Panc1 (cell line): Measurements from ENCODE around the gene PSMD1. TPM values are rescaled to one million over a fixed set of nuclear protein-coding genes. Genes with fewer than 3 reads are reported as not detected.
A peak's percentile ranks its signal among the peaks of the same experiment; 100 is the strongest.

Source experiments
- ATAC-seq: fragments of 200-7000 bp; cut with Tn5 transposase; 2 replicates; pipeline ENCODE4 v1.9.1; 2020; ENCODE audit warnings: mild to moderate bottlenecking, moderate library complexity
- BruUV-seq: library from RNA; stranded (reverse); fragments of 400-500 nt; replicated peaks from 2 replicates; lab custom pipeline; 2021; lab: Mats Ljungman, UMichigan
- CTCF ChIA-PET: fragments of 300-600 bp; sonication (Branson Sonifier 250); formaldehyde crosslinking; loops from one replicate; lab custom pipeline; 2022; ENCODE audit warnings: antibody characterized with exemption; lab: Charles Lee
- POLR2A ChIA-PET: fragments of 300-600 bp; sonication (Branson Sonifier 250); formaldehyde crosslinking; loops from one replicate; lab custom pipeline; 2022; ENCODE audit warnings: antibody characterized with exemption; lab: Charles Lee
- DNase-seq: peaks from one replicate; pipeline ENCODE4 v3.0.0-alpha.2; 2010; ENCODE audit warnings: low read depth, low spot score
- H3K27ac ChIP-seq: 2 replicates; pipeline ENCODE4 v1.5.1; 2011; ENCODE audit warnings: mild to moderate bottlenecking, low read length, inconsistent platforms
- H3K27me3 ChIP-seq: fragments of 200-500 bp; sonication (Bioruptor generic); 2 replicates; pipeline ENCODE4 v1.6.0; 2014; ENCODE audit warnings: low read length, inconsistent platforms; ENCODE audit not compliant: control insufficient read depth, insufficient read depth
- H3K36me3 ChIP-seq: fragments of 200-500 bp; sonication (Bioruptor generic); 2 replicates; pipeline ENCODE4 v1.5.1; 2014; ENCODE audit warnings: inconsistent platforms, mild to moderate bottlenecking, low read length, moderate library complexity; ENCODE audit not compliant: control insufficient read depth, insufficient read depth
- H3K4me1 ChIP-seq: 2 replicates; pipeline ENCODE4 v1.5.1; 2011; ENCODE audit warnings: inconsistent platforms, mild to moderate bottlenecking, low read length, moderate library complexity; ENCODE audit not compliant: control insufficient read depth, insufficient read depth
- H3K4me3 ChIP-seq, 2 experiments: 2 replicates each; pipeline ENCODE4 v1.5.1; 2011 to 2012; ENCODE audit warnings: low read depth in 2 of 2, low read length in 2 of 2, mild to moderate bottlenecking in 2 of 2, inconsistent platforms in 1 of 2, moderate library complexity in 1 of 2
- H3K9me3 ChIP-seq: fragments of 200-500 bp; sonication (Bioruptor generic); 2 replicates; pipeline ENCODE4 v1.5.1; 2014; ENCODE audit warnings: low read depth, mild to moderate bottlenecking, inconsistent platforms, low read length, moderate library complexity; ENCODE audit not compliant: control insufficient read depth, insufficient read depth
- CTCF ChIP-seq: fragments of 450-650 bp; IDR thresholded peaks from 2 replicates; pipeline ENCODE4 v1.5.1; 2017; ENCODE audit warnings: mild to moderate bottlenecking
- POLR2AphosphoS5 ChIP-seq: IDR thresholded peaks from 2 replicates; pipeline ENCODE4 v1.6.1; 2012; ENCODE audit warnings: mild to moderate bottlenecking, low read depth, low read length, moderate library complexity
- SIN3A ChIP-seq: IDR thresholded peaks from 2 replicates; pipeline ENCODE4 v1.6.1; 2012; ENCODE audit warnings: low read depth, mild to moderate bottlenecking, low read length, moderate library complexity, borderline replicate concordance; ENCODE audit not compliant: insufficient read depth
- TCF7L2 ChIP-seq: IDR thresholded peaks from 2 replicates; pipeline ENCODE4 v1.6.1; 2011; ENCODE audit warnings: mild to moderate bottlenecking, low read depth, low read length, inconsistent platforms
- in situ Hi-C: cut with HindIII; loops from 2 replicates; pipeline ENCODE4 v1.10.0; 2016; ENCODE audit warnings: low sequenced_read_pairs, low pct_unique_long_range_greater_than_20kb
- intact Hi-C: fragments of 100-400 bp; cut with micrococcal nuclease; formaldehyde crosslinking; loops from one replicate; pipeline ENCODE4 v1.10.0; 2022; ENCODE audit not compliant: unreplicated experiment
- total RNA-seq: library from RNA; stranded (reverse); gene quantifications from one replicate; pipeline ENCODE4 v1.2.1, GENCODE V29; 2021; ENCODE audit not compliant: unreplicated experiment
- TF ChIP-seq, protein P1 (sequence below), 2 experiments: IDR thresholded peaks; 2 replicates each; pipeline ENCODE4 v1.6.1; 2011 to 2012; ENCODE audit warnings: low read depth in 2 of 2, control low read depth in 1 of 2, low read length in 1 of 2, mild to moderate bottlenecking in 1 of 2, moderate library complexity in 1 of 2; ENCODE audit not compliant: insufficient read depth in 1 of 2

Gene PSMD1
- total RNA-seq, 1 experiment from 2014 or later, result 146 TPM

- DNase-seq, result peak; percentile 45
- BruUV-seq, result no TSS peak
- POLR2A ChIA-PET, result no interaction called here
- Histone ChIP-seq H3K36me3 (no peaks in the 10 kb centered on the region), H3K27me3 (no peaks in the 10 kb centered on the region), H3K27ac (peak overlapping the region; percentile 36), H3K4me3 (no peak overlapping the region), H3K9me3 (no peaks in the 10 kb centered on the region), H3K4me1 (peaks cover 32% of the 10 kb centered on the region)
- CTCF ChIA-PET, result interaction anchor here (0.7 kb wide), 1 partner anchor 85 kb away, joined by 4 read pairs; no protein-coding TSS in a partner anchor
- in situ Hi-C loops, result no loop called here
- ATAC-seq, result peak; percentile 83
- intact Hi-C loops, result no loop called here
- TF ChIP-seq POLR2AphosphoS5, result no peak
- no peak for TF ChIP-seq CTCF
- TF ChIP-seq, protein P1, sequence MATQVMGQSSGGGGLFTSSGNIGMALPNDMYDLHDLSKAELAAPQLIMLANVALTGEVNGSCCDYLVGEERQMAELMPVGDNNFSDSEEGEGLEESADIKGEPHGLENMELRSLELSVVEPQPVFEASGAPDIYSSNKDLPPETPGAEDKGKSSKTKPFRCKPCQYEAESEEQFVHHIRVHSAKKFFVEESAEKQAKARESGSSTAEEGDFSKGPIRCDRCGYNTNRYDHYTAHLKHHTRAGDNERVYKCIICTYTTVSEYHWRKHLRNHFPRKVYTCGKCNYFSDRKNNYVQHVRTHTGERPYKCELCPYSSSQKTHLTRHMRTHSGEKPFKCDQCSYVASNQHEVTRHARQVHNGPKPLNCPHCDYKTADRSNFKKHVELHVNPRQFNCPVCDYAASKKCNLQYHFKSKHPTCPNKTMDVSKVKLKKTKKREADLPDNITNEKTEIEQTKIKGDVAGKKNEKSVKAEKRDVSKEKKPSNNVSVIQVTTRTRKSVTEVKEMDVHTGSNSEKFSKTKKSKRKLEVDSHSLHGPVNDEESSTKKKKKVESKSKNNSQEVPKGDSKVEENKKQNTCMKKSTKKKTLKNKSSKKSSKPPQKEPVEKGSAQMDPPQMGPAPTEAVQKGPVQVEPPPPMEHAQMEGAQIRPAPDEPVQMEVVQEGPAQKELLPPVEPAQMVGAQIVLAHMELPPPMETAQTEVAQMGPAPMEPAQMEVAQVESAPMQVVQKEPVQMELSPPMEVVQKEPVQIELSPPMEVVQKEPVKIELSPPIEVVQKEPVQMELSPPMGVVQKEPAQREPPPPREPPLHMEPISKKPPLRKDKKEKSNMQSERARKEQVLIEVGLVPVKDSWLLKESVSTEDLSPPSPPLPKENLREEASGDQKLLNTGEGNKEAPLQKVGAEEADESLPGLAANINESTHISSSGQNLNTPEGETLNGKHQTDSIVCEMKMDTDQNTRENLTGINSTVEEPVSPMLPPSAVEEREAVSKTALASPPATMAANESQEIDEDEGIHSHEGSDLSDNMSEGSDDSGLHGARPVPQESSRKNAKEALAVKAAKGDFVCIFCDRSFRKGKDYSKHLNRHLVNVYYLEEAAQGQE (IDR thresholded peaks at IDR 0.05; ENCODE audit: insufficient read depth in 1 of 2, low read depth in 2 of 2, low read length in 1 of 2), result no peak
- 0 out of 2 replicates have a peak, but pooled peaks have one; percentile 29 for TF ChIP-seq TCF7L2
Measured at GRCh38 chr2:231181860-231182512, 125.3 kb downstream of the PSMD1 start.

DNA sequence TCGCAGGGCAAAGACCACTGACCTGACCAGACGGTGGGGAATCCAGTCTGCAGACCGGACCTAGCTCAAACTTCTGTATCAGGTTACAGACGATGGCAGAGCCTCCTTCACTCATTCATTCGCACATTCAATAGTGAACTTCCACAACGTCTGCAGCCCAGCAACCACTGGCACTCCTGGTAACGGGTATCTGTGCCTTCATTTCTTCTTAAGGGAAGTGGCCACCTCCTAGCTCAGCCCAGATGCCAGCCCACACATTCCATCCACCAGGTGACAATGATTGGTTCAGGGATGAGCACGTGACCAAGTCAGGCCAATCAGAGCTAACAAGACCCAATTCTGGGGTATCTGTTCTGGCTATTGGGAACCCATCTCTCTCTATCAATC, 125.8 kb downstream of the PSMD1 start:
- CTCF ChIA-PET, result no interaction called here

More for the DNA sequence above, 125.8 kb downstream of the PSMD1 start:
- no peak overlapping the region for H3K4me3 ChIP-seq
- no peaks in the 10 kb centered on the region for H3K36me3 ChIP-seq
- BruUV-seq, result no TSS peak
- intact Hi-C loops (no loop called here), in situ Hi-C loops (no loop called here)
- no peaks in the 10 kb centered on the region for H3K9me3 ChIP-seq
- POLR2A ChIA-PET, result interaction anchor here (0.5 kb wide), 1 partner anchor 304 kb away, joined by 12 read pairs; no protein-coding TSS in a partner anchor
- ATAC-seq (no peak), DNase-seq (no peak)
- no peaks in the 10 kb centered on the region for H3K27me3 ChIP-seq
- peak overlapping the region; percentile 36 for H3K27ac ChIP-seq
- no peak for TF ChIP-seq TCF7L2
- TF ChIP-seq CTCF, result no peak
- TF ChIP-seq SIN3A, result no peak
- TF ChIP-seq POLR2AphosphoS5, result no peak
- TF ChIP-seq, protein P1 (IDR thresholded peaks at IDR 0.05; ENCODE audit: insufficient read depth in 1 of 2, low read depth in 2 of 2, low read length in 1 of 2), result no peak
- peaks cover 32% of the 10 kb centered on the region for H3K4me1 ChIP-seq
